IPS-11a (cell line): ENCODE results near the gene PBX3.

Experiments used
- H3K4me3 ChIP-seq: one replicate; pipeline ENCODE4 v1.5.1; 2013; ENCODE audit warnings: low read depth, low read length, control low read depth

The PBX3 gene

DNA sequence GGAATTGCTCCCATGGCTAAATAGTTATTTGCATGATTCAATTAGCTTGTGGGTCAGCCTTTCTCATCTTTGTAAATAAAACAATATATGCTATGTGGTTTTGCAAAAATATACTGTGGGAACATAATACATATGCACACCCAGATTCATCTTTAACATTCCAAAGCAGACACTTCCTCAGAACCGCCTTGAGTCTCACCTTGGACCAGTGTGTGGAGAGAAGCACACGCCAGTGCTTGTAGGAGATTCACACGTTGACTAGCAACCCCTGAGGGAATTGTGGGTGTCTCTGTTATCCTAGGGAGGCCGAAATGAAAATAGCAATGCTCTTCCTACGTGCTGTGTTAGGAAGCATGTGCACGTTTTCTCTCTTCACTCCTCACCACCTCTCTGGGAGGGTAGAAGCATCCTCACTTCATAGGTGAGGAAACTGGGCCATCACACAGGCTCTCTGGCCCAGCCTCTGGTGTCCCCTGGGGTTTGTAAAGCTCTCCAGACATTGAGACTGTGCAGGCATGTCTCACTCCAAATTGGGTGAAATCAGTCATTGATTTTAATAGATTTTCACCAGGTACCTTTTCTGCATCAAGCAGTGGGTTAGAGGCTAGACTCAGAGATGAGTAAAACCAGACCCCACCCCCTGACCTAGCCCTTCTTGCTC is 221.7 kb downstream of the PBX3 start:
- no peak overlapping the region for H3K4me3 ChIP-seq

DNA sequence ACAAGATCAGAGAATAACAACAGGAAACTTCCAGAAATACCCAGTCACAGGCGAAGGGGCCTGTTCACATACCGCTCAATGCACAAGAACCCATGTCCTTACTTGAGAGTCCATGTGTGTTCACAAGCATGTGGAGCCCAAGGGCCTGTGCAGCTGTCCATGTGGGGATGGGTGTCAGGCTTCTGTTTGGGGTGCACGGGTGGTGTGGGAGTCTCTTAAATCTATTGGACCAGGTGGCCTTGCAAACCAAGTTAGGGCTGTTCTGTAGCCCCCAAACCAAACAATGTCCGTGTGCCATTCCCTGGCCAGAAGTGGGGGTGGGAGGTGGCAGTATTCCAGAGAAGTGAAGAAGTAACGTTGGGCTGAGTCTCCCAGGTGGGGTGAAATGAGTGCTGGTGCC is 222.3 kb downstream of the PBX3 start:
- no peak overlapping the region for H3K4me3 ChIP-seq

DNA sequence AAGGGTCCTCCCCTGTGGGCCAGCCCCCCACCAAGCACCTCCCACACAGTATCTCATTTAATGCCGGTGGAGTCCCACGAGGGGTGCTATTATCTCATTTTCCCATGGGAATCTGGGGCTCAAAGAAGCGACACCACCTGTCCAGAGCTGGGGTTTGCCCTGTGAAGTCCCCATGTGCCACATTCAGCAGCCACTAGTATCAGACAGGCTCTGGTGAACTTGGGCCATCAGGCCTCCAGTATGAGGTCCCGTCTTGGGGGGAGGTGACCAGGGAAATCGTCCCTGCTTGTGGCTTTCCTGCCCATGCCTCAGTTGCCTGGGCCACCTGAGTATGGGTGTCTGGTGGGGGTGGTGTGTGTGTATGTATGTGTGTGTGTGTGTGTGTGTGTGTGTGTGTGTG is 222.7 kb downstream of the PBX3 start:
- H3K4me3 ChIP-seq = no peak overlapping the region

DNA sequence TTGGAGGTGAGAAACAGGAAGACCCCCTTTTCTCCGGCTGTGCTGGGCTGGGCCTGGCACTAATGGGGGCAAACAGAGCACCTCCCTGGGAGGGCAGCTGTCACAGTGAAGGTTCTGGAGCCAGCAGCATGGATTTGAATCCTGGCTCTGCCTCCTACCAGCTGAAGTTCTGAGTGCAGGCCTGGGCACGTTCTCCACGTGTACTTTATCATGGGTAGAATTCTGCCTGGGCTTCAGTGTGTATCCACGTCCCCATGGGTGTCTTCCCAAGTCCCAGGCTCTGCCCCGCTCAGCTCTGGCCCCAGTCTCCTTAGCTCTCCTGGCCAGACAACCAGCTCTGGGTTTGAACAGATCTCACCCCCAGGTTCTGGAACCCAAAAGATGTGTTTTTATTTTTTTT is 223.2 kb downstream of the PBX3 start:
- no peak overlapping the region for H3K4me3 ChIP-seq

DNA sequence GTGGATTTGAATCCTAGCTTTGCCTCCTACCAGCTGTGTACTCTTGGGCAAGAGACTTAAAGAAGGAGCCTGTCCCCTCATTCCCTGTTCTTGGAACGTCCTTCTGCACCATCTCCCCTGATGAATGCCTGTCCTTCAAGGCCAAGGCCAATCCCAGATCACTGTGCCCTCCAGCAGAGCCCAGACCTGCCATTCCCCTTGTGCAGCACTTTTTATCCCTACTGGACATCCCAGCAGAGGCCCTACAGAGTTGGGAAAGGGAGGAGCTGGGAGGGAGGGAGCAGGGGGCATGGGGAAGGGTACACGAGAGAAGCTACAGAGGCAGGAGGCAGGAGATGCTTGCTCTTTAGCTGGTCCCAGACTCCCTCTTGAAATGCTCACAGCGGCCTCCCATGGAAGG is 223.9 kb downstream of the PBX3 start:
- no peak overlapping the region for H3K4me3 ChIP-seq

DNA sequence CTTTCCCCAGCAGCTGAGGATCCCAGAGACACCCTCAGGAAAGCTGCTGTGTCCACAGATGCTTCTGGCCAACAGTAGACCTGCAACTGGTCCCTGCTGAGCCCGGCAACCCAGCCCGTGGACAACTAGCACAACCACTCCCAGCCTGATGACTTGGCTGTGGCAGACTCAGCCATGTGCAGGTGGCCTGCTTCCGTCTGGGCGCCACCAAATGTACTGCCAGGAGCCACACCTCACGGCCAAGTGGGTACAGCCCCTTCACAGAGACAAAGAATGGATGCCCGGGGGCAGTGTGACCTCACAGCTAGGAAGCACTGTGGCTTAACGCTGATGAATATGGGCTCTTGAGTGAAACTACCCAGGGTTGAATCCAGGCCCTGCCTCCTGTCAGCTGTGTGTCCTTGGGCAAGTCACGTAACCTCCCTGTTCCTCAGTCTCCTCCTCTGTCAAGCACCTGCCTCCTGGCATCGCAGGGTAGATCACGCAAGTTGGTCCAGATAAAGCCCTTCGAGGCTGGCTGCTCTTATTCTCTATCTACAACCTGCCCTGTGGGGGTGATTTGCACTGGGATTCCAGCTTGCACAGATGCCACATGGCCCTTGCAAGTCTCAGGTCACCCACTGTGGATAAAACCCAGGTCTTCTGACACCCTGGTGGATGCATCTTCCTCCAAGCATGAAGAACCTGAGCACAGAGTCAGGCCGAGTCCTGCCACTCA is 225.0 kb downstream of the PBX3 start:
- no peak overlapping the region for H3K4me3 ChIP-seq

DNA sequence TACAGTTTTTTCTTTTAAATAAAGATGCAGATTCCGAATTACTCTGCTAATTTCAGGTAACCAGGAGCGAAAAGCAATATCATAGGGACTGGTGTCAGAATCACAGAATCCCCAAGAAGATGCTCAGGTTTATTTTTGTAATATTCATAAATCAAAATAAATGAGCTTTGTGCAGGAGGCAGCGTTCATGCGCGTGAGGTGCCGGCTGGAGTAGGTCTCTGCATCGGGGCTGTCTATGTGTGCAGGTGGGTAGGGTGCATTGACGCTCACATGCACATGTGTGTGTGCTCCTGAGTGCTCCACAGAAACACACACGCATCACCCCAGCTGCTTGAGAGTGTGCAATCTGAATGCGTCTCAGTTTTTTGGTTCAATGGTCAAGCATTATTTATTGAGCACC is 226.4 kb downstream of the PBX3 start:
- H3K4me3 ChIP-seq = no peak overlapping the region

DNA sequence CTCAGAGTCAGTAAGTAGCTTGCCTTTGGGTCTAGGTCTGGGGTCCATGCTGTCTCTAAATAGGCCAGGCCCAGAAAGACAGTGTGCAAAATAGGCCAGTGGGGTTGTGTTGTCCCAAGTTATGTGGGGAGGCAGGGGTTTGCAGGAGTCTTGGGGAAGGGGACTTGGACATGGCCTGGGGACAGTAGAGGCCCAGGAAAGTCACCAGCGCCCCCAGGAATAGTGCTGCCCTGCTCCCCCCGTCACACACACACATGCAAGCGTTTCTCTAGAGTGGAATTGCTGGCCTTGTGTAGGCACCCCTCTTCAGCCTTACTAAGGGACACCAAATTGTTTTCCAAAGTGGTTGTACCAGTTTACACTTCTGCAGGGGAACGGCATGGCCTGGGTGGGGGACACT is 227.5 kb downstream of the PBX3 start:
- no peak overlapping the region for H3K4me3 ChIP-seq

DNA sequence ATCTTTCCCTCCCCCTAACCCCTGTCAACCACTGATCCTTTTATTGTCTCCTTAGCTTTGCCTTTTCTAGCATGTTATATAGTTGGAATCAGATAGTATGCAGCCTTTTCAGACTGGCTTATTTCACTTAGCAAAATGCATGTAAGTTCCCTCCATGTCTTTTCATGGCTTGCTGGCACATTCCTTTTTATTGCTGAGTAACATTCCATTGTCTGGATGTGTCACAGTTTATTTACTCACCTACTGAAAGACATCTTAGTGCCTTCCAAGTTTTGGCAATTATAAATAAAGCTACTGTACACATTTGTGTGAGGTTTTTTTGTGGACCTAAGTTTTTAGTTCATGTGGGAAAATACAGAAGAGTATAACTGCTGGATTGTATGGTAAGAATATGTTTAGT is 230.1 kb downstream of the PBX3 start:
- H3K4me3 ChIP-seq = no peak overlapping the region

DNA sequence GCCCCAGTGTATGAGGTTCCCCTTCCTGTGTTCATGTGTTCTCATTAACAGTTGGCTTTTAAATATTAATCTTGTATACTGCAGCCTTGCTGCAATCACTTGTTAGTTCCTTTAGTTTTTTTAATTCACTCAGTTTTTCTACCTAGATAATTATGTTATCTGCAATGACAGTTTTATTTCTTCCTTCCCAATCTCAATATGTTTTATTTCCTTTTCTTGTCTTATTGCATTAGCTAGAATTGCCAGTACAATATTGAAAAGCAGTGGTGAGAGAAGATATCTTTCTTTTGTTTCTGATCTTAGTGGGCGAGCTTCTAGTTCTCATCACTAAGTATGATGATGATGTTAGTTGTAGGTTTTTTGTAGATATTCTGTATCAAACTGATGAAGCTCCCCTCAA is 232.2 kb downstream of the PBX3 start:
- no peak overlapping the region for H3K4me3 ChIP-seq

DNA sequence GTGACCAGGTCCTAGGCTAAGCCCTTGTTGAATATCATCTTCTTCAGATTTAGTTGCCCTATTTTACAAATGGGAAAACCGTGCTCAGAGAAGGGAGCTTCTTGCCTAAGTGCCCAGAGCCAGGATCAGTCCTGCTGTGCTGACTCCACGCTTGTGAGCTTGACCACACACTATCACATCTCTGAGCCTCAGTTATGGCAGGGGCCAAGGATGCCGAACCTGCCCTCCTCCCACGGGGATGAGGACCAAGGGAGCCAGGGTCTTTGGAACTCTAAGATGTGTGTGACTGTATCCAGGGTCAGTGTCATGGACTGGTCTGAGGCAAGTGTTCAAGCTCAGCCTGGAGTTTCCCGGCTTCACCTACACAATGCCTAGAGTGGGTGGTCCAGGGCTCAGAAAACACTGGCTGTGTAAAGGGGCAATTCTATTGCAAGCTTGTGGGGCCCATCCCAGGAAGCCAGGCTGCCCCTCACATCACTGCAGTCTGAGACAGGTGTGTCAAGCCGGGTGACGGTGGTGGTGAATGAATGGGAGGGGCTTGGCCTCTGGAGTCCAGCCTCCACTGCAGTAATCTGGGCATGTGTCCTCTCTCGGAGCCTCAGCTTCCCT is 235.7 kb downstream of the PBX3 start:
- H3K4me3 ChIP-seq = no peak overlapping the region

DNA sequence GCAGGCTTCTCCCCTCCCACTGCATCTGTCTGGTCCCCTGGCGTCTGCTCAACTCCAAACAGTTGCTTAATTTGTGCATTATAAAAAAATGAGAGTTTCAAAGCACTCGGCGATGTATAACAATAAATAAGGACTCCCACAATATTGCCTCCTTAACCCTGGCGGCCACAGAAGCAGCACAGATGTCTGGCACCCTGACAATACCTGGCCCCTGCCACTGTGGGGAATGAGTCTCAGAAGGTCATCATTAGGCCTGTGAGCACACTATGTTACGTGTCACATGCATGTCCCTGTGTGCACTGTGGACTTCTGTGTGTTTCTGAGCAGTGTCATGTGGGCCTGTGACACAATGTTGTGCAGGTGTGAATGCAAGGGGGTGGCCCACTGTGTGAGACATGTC is 236.5 kb downstream of the PBX3 start:
- no peak overlapping the region for H3K4me3 ChIP-seq

DNA sequence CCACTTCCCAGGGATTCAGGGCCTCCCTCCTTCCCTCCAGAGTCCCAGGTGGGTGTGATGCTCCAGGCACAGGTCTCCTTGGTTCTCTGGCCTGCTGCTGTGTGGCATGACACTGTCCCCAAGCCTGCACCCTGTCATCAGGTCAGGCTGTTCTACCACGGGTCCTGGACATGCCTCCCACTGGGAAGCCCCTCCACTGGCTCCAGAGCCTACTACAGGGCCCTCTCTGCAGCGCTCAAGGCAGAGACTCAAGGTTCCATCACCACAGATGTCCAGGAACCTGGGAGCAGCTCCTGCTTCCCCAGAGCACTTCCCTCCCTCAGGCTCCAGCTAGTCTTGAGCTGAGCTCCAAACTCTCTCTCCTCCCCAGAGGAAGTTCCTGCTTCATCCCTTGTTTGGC is 237.3 kb downstream of the PBX3 start:
- no peak overlapping the region for H3K4me3 ChIP-seq

DNA sequence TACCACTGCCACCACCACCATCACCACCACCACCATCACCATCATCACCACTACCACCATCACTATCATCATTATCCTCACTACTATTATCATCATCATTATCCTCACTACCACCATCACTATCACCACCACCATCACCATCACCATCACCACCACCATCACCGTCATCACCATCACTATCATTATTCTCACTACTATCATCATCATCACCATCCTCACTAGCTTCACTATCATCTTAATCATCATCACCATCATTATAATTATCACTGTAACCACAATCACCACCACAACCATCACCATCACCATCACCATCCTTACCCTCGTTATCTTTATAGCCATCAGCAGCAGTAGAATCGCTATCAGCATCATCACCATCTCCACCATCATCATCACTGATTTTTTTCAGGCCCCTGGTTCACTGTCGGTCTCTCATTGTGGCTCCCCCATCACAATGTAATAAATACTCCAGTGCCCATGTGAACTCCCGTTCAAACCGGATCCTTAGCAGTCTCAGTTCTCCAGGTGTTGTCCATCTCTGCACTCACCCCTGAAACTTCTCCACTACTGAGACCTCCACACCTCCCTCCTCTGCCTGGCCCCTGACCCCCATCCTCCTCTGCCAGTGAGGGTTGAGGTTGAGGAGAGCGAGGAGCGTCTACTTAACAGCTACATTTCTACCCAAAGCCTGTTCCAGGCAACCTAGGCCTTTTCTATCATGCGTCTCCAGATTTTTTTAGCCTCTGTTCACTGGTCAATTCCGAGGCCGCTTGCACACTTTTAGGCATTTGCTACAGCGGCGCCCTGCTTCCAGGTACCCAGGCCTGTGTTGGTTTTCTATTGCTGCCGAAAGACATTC is 238.2 kb downstream of the PBX3 start:
- no peak overlapping the region for H3K4me3 ChIP-seq

DNA sequence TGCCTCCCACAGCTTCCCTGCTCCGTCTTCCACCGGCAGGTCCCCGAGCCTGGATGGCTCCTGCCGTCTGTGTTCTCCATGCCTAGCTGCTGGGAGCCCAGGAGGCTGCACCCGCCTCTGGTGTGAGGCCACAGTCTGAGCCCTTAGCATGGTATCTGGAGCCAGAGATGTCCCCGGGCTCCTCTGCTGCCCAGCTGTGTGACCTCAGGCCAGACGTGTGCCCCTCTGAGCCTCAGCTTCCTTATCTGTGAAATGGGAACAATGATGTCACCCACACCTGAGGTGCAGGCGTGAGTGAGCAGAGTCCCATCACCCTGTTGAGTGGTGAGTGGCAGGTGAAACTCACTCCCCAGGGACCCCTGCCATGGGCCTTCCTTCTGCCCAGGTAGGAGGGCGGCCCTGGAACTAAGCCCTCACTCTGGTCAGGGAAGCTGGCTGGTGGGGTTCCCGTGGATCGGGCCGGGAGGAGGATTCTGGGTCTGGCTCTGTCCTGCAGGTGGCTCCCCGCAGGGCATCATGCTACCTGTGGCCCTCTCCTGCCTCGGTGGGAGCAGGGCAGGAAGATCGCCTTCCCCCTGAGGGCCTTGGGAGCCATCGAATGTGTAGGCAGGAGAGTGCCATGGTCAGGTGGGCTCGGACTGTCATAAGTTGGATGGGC is 239.0 kb downstream of the PBX3 start:
- H3K4me3 ChIP-seq = no peak overlapping the region

DNA sequence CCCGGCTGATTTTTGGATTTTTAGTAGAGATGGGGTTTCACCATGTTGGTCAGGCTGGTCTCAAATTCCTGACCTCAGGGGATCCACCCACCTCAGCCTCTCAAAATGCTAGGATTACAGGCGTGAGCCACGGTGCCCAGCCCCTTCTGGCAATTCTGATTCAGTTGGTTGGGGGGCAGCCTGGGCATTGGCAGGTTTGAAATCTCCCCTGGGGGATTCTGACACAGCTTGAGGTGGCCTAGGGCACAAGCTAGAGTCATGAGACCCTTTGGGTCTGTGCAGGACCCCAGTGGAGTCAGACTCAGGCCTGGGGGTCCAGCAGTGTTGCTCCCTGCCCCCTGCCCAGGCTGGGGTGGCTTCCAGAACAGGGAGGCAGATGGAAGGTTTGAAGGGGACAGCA is 239.8 kb downstream of the PBX3 start:
- no peak overlapping the region for H3K4me3 ChIP-seq

DNA sequence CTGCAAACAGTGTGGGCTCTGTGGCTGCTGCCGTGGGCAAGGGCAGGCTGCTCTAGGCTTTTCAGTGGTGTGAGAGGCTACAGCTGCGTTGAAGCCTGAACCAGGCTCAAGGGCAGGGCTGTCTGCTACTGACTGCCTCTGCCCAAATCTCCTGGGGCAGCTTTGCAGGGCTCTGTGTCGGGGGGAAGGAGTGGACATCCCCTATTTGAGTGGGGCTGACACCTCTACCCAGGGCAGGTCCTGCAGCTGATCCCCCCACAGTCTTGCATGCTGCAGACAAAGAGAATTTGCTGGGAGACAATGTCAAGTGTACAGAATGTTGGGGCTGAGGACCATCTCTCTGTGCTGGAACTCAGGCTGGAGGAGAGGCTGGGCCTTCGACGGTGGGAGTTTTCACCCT is 240.2 kb downstream of the PBX3 start:
- H3K4me3 ChIP-seq = no peak overlapping the region

DNA sequence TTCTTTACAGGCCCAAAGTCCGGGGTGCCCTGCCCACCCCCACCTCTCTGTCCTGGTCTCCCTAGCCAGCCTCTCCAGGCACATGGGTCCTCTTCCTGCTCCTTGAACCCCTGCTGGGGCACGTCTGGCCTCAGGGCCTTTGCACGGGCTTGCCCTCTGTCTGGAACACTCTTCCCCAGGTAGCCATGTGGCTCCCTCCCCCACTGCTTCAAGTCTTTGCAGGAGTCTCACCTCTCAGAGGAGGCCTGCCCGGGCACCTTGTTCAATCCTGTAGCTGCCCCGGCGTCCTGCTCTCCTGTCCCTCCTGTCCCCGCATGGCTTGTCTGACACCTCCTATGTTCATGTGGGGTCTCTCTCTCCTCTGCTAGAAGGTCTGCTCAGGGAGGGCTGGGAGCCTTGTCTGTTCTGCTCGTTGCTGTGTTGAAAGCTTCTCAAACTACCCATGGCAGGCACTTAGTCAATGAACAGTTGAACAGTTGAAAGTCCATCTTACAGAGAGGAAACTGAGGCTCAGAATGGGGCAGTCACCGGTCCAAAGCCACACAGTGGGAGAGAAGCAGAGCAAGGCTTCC is 241.4 kb downstream of the PBX3 start:
- H3K4me3 ChIP-seq = no peak overlapping the region

DNA sequence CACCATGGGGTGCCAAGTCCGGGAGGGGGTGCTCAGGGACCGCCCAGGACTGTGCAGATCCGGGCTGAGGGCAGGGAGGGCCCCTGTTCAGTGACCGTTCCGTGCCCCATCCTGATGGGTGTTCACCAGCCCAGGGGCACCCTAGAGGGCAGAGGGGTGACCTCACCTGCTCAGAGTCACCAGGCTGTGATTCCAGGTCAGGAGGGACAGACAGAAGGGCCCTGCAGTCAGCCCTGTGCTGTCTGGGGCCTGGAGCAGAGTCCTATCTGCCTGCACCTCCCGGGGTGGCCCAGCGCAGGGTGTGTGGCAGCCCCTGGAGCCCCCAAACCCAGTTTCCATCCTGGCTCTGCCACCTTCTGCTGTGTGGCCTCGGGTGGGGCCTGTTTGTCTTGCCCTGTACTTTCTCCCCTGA is 241.9 kb downstream of the PBX3 start:
- H3K4me3 ChIP-seq = no peak overlapping the region

DNA sequence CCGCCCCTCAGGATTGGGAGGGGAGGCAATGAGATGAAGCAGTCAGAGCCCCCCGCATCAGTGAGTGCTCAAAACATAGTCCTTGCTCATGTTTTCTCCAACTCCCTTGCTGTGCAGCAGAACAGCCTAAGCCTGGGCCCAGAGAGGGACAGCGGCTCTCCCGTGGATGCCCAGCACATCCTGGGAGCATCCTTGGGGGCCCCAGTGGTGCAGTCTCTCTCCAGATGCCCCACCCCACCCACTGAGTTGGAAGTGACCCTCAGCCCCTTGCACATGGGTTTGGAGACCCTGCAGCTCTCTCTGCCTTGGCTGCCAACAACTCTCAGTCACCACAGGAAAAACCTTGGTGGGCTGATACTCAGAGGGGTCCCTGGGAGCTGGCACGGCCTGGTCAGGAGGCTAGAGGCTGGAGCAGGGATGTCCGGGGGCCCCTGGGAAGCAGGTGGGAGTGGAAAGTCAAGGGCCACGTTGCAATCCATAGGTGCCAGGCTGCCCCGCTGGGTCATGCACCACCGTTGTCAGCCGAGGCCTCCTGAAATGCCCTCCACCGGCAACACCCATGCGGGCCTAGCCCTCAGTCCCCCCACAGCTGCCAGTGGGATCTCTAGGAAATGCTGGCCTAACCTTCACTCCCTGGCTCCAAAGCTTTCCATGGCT is 242.5 kb downstream of the PBX3 start:
- H3K4me3 ChIP-seq = no peak overlapping the region
